ENCODE results near the gene ATP6V0A4. TPM values are rescaled to one million over a fixed set of nuclear protein-coding genes. Genes with fewer than 3 reads are reported as not detected.
"Not testable (repeated sequence)": the region's sequence is repeated elsewhere in the genome, so short reads cannot be mapped to it uniquely, and the experiment has no call there.

Gene ATP6V0A4
- total RNA-seq, 1 experiment from 2014 or later = not detected

GRCh38 chr7:138755331-138755747 lies 42.7 kb downstream of the ATP6V0A4 start:
- in situ Hi-C loops (cut with HindIII; ENCODE audit: low sequenced_read_pairs) = no loop called here
- no peak for DNase-seq (ENCODE audit: low spot score)

- no peak for DNase-seq (ENCODE audit: low spot score)
- in situ Hi-C loops (cut with HindIII; ENCODE audit: low sequenced_read_pairs) = no loop called here
These were observed 44.4 kb downstream of the ATP6V0A4 start for GRCh38 chr7:138753610-138754009.

- no peak for DNase-seq (ENCODE audit: low spot score)
- in situ Hi-C loops (cut with HindIII; ENCODE audit: low sequenced_read_pairs) = no loop called here
These were observed 44.9 kb downstream of the ATP6V0A4 start for GRCh38 chr7:138753150-138753518.

GRCh38 chr7:138752518-138753149 lies 45.4 kb downstream of the ATP6V0A4 start:
- DNase-seq (ENCODE audit: low spot score) = no peak
- in situ Hi-C loops (cut with HindIII; ENCODE audit: low sequenced_read_pairs) = no loop called here

- in situ Hi-C loops (cut with HindIII; ENCODE audit: low sequenced_read_pairs) = no loop called here
These were observed 47.0 kb downstream of the ATP6V0A4 start for GRCh38 chr7:138750901-138751464.

GRCh38 chr7:138750473-138750872 lies 47.5 kb downstream of the ATP6V0A4 start:
- in situ Hi-C loops (cut with HindIII; ENCODE audit: low sequenced_read_pairs) = no loop called here
- no peak for DNase-seq (ENCODE audit: low spot score)

More at GRCh38 chr7:138750901-138751464, 47.0 kb downstream of the ATP6V0A4 start:
- no peak for DNase-seq (ENCODE audit: low spot score)

GRCh38 chr7:138749960-138750359 lies 48.0 kb downstream of the ATP6V0A4 start:
- in situ Hi-C loops (cut with HindIII; ENCODE audit: low sequenced_read_pairs) = no loop called here
- DNase-seq (ENCODE audit: low spot score) = no peak

GRCh38 chr7:138748666-138749065 lies 49.3 kb downstream of the ATP6V0A4 start:
- DNase-seq (ENCODE audit: low spot score) = no peak
- in situ Hi-C loops (cut with HindIII; ENCODE audit: low sequenced_read_pairs) = no loop called here

- in situ Hi-C loops (cut with HindIII; ENCODE audit: low sequenced_read_pairs) = no loop called here
- DNase-seq (ENCODE audit: low spot score) = no peak
These were observed 51.9 kb downstream of the ATP6V0A4 start for GRCh38 chr7:138746073-138746472.

GRCh38 chr7:138745189-138745588 lies 52.8 kb downstream of the ATP6V0A4 start:
- in situ Hi-C loops (cut with HindIII; ENCODE audit: low sequenced_read_pairs) = no loop called here
- no peak for DNase-seq (ENCODE audit: low spot score)

- in situ Hi-C loops (cut with HindIII; ENCODE audit: low sequenced_read_pairs) = no loop called here
- no peak for DNase-seq (ENCODE audit: low spot score)
These were observed 56.6 kb downstream of the ATP6V0A4 start for GRCh38 chr7:138741453-138741735.

- no peak for DNase-seq (ENCODE audit: low spot score)
- in situ Hi-C loops (cut with HindIII; ENCODE audit: low sequenced_read_pairs) = no loop called here
These were observed 58.1 kb downstream of the ATP6V0A4 start for GRCh38 chr7:138739859-138740258.

GRCh38 chr7:138738551-138739335 lies 59.3 kb downstream of the ATP6V0A4 start:
- peak; percentile 66 for DNase-seq (ENCODE audit: low spot score)
- in situ Hi-C loops (cut with HindIII; ENCODE audit: low sequenced_read_pairs) = no loop called here

GRCh38 chr7:138738114-138738513 lies 59.9 kb downstream of the ATP6V0A4 start:
- in situ Hi-C loops (cut with HindIII; ENCODE audit: low sequenced_read_pairs) = no loop called here
- no peak for DNase-seq (ENCODE audit: low spot score)

GRCh38 chr7:138735399-138735798 lies 62.6 kb downstream of the ATP6V0A4 start:
- in situ Hi-C loops (cut with HindIII; ENCODE audit: low sequenced_read_pairs) = no loop called here

GRCh38 chr7:138731733-138732132 lies 66.3 kb downstream of the ATP6V0A4 start:
- in situ Hi-C loops (cut with HindIII; ENCODE audit: low sequenced_read_pairs) = not testable (repeated sequence)

More at GRCh38 chr7:138735399-138735798, 62.6 kb downstream of the ATP6V0A4 start:
- DNase-seq (ENCODE audit: low spot score) = no peak

GRCh38 chr7:138729444-138729843 lies 68.6 kb downstream of the ATP6V0A4 start:
- no peak for DNase-seq (ENCODE audit: low spot score)
- in situ Hi-C loops (cut with HindIII; ENCODE audit: low sequenced_read_pairs) = no loop called here

More at GRCh38 chr7:138731733-138732132, 66.3 kb downstream of the ATP6V0A4 start:
- not testable (repeated sequence) for DNase-seq (ENCODE audit: low spot score)

- in situ Hi-C loops (cut with HindIII; ENCODE audit: low sequenced_read_pairs) = no loop called here
These were observed 70.5 kb downstream of the ATP6V0A4 start for GRCh38 chr7:138727336-138728099.

GRCh38 chr7:138726288-138726687 lies 71.7 kb downstream of the ATP6V0A4 start:
- DNase-seq (ENCODE audit: low spot score) = no peak
- in situ Hi-C loops (cut with HindIII; ENCODE audit: low sequenced_read_pairs) = no loop called here

More at GRCh38 chr7:138727336-138728099, 70.5 kb downstream of the ATP6V0A4 start:
- no peak for DNase-seq (ENCODE audit: low spot score)

GRCh38 chr7:138720286-138720685 lies 77.7 kb downstream of the ATP6V0A4 start:
- no peak for DNase-seq (ENCODE audit: low spot score)
- in situ Hi-C loops (cut with HindIII; ENCODE audit: low sequenced_read_pairs) = no loop called here

All from G401 (cell line).